GM12875 (cell line): Measurements from ENCODE around the gene LCN1.

Source experiments
- H3K4me3 ChIP-seq: one replicate; pipeline ENCODE4 v1.5.1; 2011; ENCODE audit warnings: low read depth, low read length, control low read depth
- CTCF ChIP-seq: IDR thresholded peaks from 2 replicates; pipeline ENCODE4 v1.5.1; 2011; ENCODE audit warnings: low read depth, mild to moderate bottlenecking, control low read depth, inconsistent platforms, low read length, moderate library complexity, borderline replicate concordance; ENCODE audit not compliant: insufficient read depth

The LCN1 gene

DNA sequence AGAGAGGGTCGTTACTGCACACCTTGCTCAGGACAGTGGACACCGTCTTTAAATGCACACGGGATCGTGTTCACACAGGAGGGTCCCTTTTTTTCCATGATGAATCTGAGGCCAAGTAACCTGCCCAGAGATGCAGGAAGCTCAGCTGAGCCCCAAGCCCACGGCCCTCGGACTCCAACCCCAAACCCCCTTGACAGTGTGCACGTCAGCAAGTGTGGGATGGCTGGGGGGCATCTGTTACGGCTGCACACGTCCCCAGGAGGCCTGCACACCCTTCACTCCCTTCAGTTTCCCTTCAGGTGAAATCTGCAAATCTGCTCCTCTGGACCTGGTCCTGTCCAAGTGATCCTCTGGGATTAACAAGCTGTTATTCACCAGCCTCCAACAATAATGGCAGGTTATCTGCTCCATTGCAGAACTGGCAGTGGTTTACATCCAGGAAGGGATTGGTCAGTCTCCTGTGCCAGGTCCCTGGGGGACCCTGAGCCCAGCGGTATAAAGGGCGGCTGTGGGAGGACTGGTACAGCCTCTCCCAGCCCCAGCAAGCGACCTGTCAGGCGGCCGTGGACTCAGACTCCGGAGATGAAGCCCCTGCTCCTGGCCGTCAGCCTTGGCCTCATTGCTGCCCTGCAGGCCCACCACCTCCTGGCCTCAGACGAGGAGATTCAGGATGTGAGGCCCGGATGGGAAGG is at the start of gene LCN1:
Gene LCN1, plus strand, starts transcription at position 525 of the 692 bp plus-strand sequence. Its CDS starts 58 bp downstream, at position 583.
- no peak for TF ChIP-seq CTCF
- H3K4me3 ChIP-seq, result no peak within 1 kb of the TSS

DNA sequence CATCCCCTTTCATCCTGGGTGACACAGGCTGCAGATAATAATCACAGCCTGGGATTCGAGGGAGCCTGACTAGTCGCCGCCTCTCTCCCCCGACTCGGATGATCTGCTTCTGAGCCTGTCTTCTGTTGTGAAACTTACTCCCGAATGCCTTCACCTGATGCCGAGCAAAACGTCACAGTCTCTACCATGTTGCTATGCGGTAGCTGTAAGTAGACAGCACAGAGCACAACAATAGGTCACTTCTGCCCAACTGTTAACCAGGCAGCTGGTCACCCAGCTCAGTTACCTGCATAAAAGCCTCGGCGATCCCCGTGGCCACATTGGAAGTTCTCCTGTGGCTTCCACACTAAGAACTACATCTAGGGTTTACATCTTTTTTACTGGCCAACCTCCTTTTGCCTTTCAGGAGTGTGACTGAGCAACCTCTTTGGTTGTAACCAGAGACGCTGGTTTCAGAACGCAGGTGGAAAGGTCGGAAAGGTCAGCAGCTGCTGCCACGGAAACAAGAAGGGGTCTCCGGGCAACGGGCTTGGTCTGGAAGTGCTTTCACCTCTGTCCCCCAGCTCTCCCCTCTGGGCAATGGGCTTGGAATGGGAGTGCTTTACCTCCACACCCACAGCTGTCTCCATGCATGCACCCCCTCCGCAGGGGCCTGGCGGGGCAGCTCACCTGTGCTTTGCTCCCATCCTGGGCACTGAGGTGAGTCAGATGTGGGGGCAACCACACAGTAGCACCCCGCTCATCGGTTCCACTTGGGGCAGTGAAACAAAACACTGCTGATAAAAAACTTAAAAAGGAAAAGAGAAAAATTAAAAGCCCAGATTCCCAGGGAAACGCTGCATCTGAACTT is 49.2 kb upstream of the LCN1 start:
- no peak for TF ChIP-seq CTCF
- no peak overlapping the region for H3K4me3 ChIP-seq

- no peak overlapping the region for H3K4me3 ChIP-seq
- no peak for TF ChIP-seq CTCF
Observed at GRCh38 chr9:135473972-135474543, 47.2 kb upstream of the LCN1 start.

DNA sequence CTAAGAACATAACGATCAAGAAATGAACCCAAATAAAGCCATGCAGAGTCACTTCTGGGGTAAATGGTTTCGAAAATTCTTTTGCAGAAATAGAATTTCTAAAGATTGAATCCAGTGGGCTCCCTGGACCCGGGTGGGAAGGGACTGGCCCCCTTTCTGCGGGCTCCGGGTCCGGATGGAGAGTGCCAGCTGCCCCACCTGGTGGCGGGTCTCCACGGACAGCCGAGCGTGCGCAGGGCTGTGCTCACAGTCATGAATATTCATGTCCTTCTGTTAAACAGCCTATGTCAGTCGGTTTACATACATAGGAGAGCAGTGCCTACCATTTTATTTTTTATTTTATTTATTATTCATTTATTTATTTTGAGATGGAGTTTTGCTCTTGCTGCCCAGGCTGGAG is 46.3 kb upstream of the LCN1 start:
- TF ChIP-seq CTCF, result peak; percentile 30; the same call in 1 of the 2 replicates
- no peak overlapping the region for H3K4me3 ChIP-seq

- no peak overlapping the region for H3K4me3 ChIP-seq
- no peak for TF ChIP-seq CTCF
Observed at GRCh38 chr9:135476561-135477355, 44.5 kb upstream of the LCN1 start.

DNA sequence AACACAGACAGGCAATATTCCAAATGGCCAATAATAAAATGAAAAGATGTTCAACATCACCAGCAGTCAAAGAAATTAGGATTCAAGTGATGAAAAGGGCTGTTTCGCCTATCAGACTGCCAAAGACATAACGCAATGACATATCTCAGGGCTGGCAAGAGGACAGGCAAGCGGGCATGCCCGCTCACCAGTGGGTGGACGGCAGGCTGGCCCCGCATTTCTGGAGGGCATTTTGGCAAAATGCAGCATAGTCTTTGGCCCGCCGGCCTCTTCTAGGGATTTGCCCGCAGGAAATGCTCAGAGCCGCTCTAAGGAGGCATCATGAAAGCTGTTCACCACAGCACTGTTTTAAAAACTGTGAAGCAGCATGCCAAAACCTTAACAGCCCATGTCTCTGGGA is 43.0 kb upstream of the LCN1 start:
- H3K4me3 ChIP-seq, result no peak overlapping the region
- no peak for TF ChIP-seq CTCF
